Inflammatory macrophage (primary cell): ENCODE results near the gene TRIM36.

ENCODE experiments used
- DNase-seq, 2 donors: peaks; one replicate each; pipeline ENCODE4 v3.0.0-alpha.2; 2020 to 2022

TRIM36 gene

DNA sequence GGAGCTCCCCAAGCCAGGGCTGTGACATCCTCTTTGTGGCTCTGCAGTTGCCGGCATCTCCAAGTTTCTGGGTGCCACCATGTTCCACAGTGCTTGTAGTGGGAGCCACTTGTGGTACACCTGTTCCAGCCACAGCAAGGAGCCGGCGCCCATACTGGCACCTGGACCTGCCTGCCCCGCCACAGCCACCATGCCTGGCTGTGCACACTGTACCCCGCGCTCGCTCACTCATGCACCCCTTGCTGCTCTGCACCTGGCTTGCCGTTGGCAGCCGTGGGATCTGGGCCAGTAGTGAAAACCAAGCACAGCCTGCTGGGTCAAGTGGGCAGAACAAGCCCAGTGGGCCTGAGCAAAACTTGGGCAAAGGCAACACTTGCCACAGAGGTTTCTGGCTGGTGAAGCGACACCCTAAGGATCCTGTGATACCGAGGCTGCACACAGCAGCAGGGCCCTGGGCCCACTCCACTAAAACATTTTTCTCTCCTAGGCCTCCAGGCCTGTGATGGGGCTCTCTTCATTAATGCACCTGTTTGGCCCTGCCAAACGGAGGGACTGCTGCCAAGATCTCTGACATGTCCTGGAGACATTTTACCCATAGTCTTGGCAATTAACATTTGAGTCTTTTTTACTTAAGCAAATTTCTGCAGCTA lies 2.8 kb downstream of the TRIM36 start:
- DNase-seq, result no peak

DNA sequence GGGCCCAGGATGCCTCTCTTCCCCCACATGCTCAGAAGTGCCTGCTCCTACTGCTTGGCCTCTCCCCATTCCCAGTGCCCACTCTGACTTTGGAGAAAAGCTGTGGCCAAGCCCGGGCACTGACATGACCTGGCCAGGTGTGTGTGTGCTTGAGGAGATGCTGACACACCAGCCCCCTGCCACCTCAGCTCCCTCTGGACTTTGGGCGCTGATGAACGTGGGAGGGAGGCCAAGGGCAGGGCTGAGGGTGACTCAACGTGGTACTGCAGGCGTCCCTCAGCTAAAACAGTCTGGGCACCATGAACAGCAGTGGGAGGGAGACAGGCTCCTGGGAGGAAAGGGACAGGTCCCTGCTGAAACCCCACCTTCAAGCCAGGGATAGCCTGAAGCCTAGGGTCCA lies 3.9 kb downstream of the TRIM36 start:
- no peak for DNase-seq

DNA sequence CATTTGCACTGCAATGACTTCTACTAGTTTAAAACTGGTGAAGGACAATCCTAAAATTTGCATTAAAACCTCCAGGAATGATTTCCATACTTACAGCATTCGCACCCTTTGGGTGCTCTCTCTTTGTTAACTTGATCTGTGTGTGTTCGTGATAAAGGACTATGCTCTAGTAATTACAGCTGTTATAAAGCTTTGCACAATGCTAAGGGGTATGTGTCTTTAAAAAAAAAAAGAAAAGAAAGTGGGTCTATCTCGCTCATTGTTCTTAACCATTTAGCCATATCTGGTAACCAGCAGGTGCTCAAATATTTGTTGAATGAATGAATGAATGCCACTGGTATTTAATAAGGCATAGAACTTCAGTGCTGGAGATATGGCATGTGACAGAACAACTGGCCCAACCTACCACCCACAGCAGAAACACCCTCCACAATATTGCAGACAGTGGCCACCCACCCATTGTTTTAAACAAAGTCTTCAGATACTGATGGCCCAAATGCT lies 8.7 kb downstream of the TRIM36 start:
- no peak for DNase-seq

- DNase-seq, result no peak
Measured at GRCh38 chr5:115151208-115151805, 18.4 kb downstream of the TRIM36 start.

- DNase-seq, result no peak
Measured at GRCh38 chr5:115150512-115150911, 19.2 kb downstream of the TRIM36 start.

DNA sequence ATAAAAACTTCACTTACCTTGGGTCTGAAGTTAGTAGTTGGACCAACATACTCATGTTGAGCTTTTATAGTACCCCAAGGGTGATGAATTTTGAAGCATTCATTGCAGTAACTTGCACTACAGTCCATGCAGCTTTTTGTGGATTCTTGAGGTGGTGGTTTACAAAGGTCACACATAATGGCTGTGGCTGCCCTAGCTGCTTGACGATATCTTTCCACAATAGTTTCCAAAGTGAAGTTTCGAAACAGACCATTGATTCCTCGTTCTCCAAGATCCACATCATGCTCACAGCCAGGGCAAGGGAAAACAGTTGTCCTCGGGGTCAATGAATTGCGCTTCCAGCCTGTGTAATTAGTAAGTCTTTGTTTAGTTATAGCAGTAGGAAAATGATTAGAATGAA lies 22.7 kb downstream of the TRIM36 start:
- no peak for DNase-seq

DNA sequence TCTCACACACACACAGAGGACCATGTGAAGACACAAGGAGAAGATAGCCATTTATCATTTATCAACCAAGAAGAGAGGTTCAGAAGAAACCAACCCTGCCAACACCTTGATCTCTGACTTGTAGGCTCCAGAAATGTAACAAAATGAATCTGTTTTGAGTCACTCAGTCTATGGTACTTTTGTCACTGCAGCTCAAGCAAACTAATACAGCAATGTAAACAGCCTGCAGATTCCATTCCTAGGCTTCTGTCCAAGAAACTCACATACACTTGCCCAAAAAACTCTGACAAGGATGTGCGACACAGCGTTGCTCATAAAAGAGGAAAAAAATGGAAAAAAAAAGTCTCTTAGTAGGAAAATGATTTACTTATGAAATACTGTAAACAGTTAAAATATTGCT lies 33.4 kb downstream of the TRIM36 start:
- no peak for DNase-seq

DNA sequence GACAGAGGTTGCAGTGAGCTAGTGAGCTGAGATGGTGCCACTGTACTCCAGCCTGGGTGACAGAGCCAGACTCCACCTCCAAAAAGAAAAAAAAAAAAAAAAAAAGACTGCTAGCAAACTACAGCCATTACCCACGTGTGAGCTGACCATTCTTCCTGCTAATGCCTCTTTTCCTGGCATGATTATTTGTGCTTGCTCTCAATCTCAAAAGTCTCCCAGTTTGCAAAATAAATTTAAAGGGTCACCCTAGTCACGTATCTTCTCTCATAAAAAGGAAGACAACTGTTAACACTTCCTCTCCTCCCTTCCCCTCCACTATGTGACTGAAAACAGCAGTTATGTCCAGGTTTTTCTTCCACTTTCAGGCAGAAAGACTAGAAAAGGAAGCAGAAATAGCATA lies 37.2 kb downstream of the TRIM36 start:
- DNase-seq, result peak in 1 of 2 donors; percentile 14

DNA sequence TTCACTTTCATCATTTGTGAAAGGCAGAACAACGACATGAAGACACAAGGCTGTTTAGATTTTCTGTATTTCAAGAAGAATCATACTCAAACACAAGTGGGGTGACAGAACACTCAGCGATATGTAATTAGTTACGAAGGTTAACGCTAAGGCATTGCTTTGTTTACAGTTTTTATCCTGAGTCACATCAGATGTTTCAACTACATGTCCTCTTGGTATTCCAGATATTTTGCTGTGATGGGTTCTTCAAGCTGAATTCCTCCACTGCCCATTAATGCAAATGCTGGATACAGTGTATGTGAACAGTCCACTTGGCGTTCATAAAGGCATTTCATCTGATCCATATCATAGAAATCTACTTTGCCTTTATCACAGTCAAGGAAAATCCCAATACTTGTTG lies 43.4 kb downstream of the TRIM36 start:
- DNase-seq, result no peak

DNA sequence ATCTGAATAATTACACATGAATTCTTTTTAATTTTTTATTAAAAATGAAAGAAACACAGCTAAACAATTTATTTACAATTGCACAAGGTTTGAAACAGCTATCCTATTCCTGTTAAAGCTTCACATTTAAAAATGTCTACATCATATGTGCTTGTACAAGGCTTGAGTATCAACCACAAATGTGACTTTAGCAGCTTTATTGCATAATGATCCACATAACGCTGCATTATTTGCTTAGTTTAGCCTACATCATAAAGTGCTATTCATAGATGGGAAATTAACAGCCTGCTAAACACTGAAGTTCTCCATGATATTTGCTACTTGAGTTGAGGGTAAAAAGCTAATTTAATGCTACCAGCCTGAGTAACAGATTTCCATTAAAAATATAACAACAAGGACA lies 45.0 kb downstream of the TRIM36 start:
- no peak for DNase-seq

DNA sequence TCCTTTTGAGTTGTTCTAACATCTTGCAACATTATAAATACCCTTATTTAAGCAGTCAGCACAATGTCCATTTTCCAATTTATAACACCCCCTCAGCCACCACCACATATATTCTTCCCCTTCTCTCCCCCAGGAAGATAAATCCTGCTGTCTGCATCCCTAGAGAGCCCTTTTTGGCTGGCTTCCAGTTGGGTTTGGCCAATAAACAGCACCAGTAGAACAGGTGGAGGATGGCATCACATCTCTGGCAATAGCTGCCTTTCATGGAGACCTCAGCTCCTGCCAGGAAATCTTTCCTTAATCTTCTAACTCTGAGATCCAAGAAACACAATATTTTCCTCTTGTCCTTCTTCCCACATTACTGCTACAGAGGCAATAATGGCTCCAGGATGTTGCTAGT lies 53.7 kb downstream of the TRIM36 start:
- no peak for DNase-seq

DNA sequence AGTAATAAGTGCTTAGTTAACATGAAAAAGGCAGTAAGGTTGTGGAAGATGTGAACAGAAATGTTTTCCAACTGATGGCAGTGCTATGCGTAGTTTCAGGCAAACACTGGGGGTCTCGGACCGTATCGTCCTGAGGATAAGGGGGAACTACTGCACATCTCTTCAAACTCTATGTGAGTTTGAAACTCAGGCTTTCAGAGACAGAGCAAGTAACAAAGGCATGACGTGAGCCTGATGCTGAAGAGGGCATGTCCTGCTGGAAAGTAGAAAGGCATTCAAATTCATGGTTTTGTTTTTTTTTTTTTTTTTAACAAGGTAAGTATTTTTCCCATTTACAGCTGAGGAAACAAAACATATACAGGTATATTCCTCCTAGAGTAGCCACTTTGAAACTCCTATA lies 59.9 kb downstream of the TRIM36 start:
- DNase-seq, result no peak

- no peak for DNase-seq
Measured at GRCh38 chr5:115109356-115109755, 60.4 kb downstream of the TRIM36 start.

- no peak for DNase-seq
Measured at GRCh38 chr5:115100319-115100955, 69.3 kb downstream of the TRIM36 start.

GRCh38 chr5:115098041-115098702 lies 71.5 kb downstream of the TRIM36 start:
- DNase-seq, result peak; percentile 53 to 62

GRCh38 chr5:115097236-115097635 lies 72.5 kb downstream of the TRIM36 start:
- DNase-seq, result no peak

GRCh38 chr5:115096034-115096769 lies 73.5 kb downstream of the TRIM36 start:
- DNase-seq, result no peak

DNA sequence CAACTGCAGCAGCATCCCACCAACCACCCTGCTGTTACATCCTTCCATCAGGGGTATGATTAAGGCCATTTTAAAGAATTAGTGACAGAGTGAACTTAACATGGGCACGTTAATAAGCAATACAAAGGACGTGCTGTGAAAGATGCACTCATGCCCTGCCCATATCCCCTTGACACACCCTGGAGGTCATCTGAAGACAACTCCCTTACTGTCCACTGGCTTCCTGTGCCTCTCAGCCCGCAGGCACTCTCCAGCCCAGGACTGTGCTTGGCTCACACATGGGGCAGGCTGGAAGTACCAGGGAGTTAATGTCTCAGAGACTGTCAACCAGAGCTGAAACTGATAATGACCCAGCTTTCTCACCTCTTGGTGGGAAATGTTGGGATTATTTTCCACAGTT lies 81.8 kb downstream of the TRIM36 start:
- DNase-seq, result no peak

- DNase-seq, result no peak
Measured at GRCh38 chr5:115086473-115086872, 83.2 kb downstream of the TRIM36 start.

DNA sequence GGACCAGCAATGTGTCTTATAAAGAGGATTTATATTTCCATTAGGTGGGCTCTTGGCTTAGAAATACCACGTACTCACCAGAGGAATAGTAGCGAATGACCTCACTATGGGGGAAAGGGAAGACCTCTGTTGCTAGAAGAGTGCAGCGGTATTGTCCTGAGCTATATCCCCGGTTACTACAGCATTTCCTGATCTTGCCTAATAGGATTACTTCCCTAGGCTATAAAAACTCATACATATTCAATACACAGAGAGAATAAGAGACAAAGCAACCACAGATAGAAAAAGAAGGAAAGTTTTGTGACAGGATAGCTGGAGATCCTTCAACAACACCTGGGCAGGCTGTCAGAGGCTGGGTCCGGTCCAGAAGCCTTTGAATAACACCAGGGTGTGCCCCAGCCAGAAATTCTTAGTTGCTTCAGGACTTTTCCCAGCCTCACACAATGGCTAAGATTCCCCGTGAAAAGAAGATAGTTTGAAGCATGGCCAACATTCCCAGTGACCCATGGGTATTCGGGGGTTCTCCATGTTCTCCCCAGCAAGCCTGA lies 85.4 kb downstream of the TRIM36 start:
- DNase-seq, result no peak

- DNase-seq, result no peak
Measured at GRCh38 chr5:115079924-115080623, 89.6 kb downstream of the TRIM36 start.
